ENCODE measurements around the gene DAO.

Gene DAO

GRCh38 chr12:108906971-108907370 lies 27.1 kb downstream of the DAO start:
- DNase-seq (ENCODE audit: low read depth in 2 of 2): no peak
- no peak overlapping the region for H3K4me3 ChIP-seq (replicated peaks in 1 of 2; ENCODE audit: low read depth in 2 of 2, low read length in 2 of 2)
- TF ChIP-seq, protein P1, sequence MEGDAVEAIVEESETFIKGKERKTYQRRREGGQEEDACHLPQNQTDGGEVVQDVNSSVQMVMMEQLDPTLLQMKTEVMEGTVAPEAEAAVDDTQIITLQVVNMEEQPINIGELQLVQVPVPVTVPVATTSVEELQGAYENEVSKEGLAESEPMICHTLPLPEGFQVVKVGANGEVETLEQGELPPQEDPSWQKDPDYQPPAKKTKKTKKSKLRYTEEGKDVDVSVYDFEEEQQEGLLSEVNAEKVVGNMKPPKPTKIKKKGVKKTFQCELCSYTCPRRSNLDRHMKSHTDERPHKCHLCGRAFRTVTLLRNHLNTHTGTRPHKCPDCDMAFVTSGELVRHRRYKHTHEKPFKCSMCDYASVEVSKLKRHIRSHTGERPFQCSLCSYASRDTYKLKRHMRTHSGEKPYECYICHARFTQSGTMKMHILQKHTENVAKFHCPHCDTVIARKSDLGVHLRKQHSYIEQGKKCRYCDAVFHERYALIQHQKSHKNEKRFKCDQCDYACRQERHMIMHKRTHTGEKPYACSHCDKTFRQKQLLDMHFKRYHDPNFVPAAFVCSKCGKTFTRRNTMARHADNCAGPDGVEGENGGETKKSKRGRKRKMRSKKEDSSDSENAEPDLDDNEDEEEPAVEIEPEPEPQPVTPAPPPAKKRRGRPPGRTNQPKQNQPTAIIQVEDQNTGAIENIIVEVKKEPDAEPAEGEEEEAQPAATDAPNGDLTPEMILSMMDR (IDR thresholded peaks at IDR 0.05; ENCODE audit: low read depth, low read length): no peak

- no peak overlapping the region for H3K4me3 ChIP-seq (replicated peaks in 1 of 2; ENCODE audit: low read depth in 2 of 2, low read length in 2 of 2)
- DNase-seq (ENCODE audit: low read depth in 2 of 2): no peak
- TF ChIP-seq, protein P1 (IDR thresholded peaks at IDR 0.05; ENCODE audit: low read depth, low read length): no peak
Observed at GRCh38 chr12:108907839-108908351, 28.0 kb downstream of the DAO start.

- DNase-seq (ENCODE audit: low read depth in 2 of 2): no peak
Observed at GRCh38 chr12:108910336-108910735, 30.4 kb downstream of the DAO start.

GRCh38 chr12:108911915-108912314 lies 32.0 kb downstream of the DAO start:
- TF ChIP-seq, protein P1 (IDR thresholded peaks at IDR 0.05; ENCODE audit: low read depth, low read length): no peak
- no peak overlapping the region for H3K4me3 ChIP-seq (replicated peaks in 1 of 2; ENCODE audit: low read depth in 2 of 2, low read length in 2 of 2)
- no peak for DNase-seq (ENCODE audit: low read depth in 2 of 2)

More at GRCh38 chr12:108910336-108910735, 30.4 kb downstream of the DAO start:
- no peak overlapping the region for H3K4me3 ChIP-seq (replicated peaks in 1 of 2; ENCODE audit: low read depth in 2 of 2, low read length in 2 of 2)
- TF ChIP-seq, protein P1 (IDR thresholded peaks at IDR 0.05; ENCODE audit: low read depth, low read length): no peak

GRCh38 chr12:108912361-108912760 lies 32.5 kb downstream of the DAO start:
- H3K4me3 ChIP-seq (replicated peaks in 1 of 2; ENCODE audit: low read depth in 2 of 2, low read length in 2 of 2): no peak overlapping the region
- TF ChIP-seq, protein P1 (IDR thresholded peaks at IDR 0.05; ENCODE audit: low read depth, low read length): no peak

GRCh38 chr12:108914121-108914531 lies 34.2 kb downstream of the DAO start:
- TF ChIP-seq, protein P1 (IDR thresholded peaks at IDR 0.05; ENCODE audit: low read depth, low read length): no peak
- DNase-seq (ENCODE audit: low read depth in 2 of 2): peak; percentile 29 to 64
- H3K4me3 ChIP-seq (replicated peaks in 1 of 2; ENCODE audit: low read depth in 2 of 2, low read length in 2 of 2): no peak overlapping the region

More at GRCh38 chr12:108912361-108912760, 32.5 kb downstream of the DAO start:
- DNase-seq (ENCODE audit: low read depth in 2 of 2): no peak

GRCh38 chr12:108915632-108916133 lies 35.8 kb downstream of the DAO start:
- DNase-seq (ENCODE audit: low read depth in 2 of 2): no peak
- H3K4me3 ChIP-seq (replicated peaks in 1 of 2; ENCODE audit: low read depth in 2 of 2, low read length in 2 of 2): no peak overlapping the region
- TF ChIP-seq, protein P1 (IDR thresholded peaks at IDR 0.05; ENCODE audit: low read depth, low read length): no peak
